ENCODE measurements around the gene SYT15. TPM values are rescaled to one million over a fixed set of nuclear protein-coding genes. Genes with fewer than 3 reads are reported as not detected.
A peak's percentile ranks its signal among the peaks of the same experiment; 100 is the strongest.
"Not testable (repeated sequence)": the region's sequence is repeated elsewhere in the genome, so short reads cannot be mapped to it uniquely, and the experiment has no call there.

Gene SYT15
- total RNA-seq, 4 donors from 2014 or later: 0.32 to 0.80 (median 0.39) TPM

GRCh38 chr10:46560381-46560780 is 18.5 kb upstream of the SYT15 start:
- no peak overlapping the region for H3K27ac ChIP-seq
- no peaks in the 10 kb centered on the region for H3K9me3 ChIP-seq
- peaks cover 43% of the 10 kb centered on the region for H3K27me3 ChIP-seq
- intact Hi-C loops (cut with DNase I; ENCODE audit: low total_unique reads) (no loop called here), in situ Hi-C loops (cut with MboI; ENCODE audit: low pct_ligation_motif_present in 1 of 4, low pct_unique_long_range_greater_than_20kb in 1 of 4, low sequenced_read_pairs in 3 of 4) (no loop called here)
- 76 to 82% methylated on average over 5 of the region's 5 CpGs for WGBS, 2 donors (ENCODE audit: low coverage in 1 of 2)
- no peaks in the 10 kb centered on the region for H3K36me3 ChIP-seq
- H3K4me3 ChIP-seq: no peak overlapping the region
- TF ChIP-seq POLR2AphosphoS5 (IDR thresholded peaks at IDR 0.05) (no peak), CTCF (IDR thresholded peaks at IDR 0.05) (no peak), EP300 (IDR thresholded peaks at IDR 0.05; ENCODE audit: low read depth) (no peak), POLR2A (IDR thresholded peaks at IDR 0.05) (no peak)
- H3K4me1 ChIP-seq: peaks cover 3 to 21% (median 14%) of the 10 kb centered on the region in 4 donors
- peak; percentile 6 for DNase-seq

- intact Hi-C loops (cut with DNase I; ENCODE audit: low total_unique reads): no loop called here
- TF ChIP-seq POLR2A (IDR thresholded peaks at IDR 0.05): no peak
- Histone ChIP-seq H3K4me1 (peaks cover 3 to 17% (median 12%) of the 10 kb centered on the region in 4 donors), H3K27ac (no peak overlapping the region), H3K4me3 (no peak overlapping the region), H3K9me3 (no peaks in the 10 kb centered on the region), H3K27me3 (peaks cover 37% of the 10 kb centered on the region), H3K36me3 (no peaks in the 10 kb centered on the region)
- no peak for DNase-seq
- in situ Hi-C loops (cut with MboI; ENCODE audit: low pct_ligation_motif_present in 1 of 4, low pct_unique_long_range_greater_than_20kb in 1 of 4, low sequenced_read_pairs in 3 of 4): no loop called here
- 43 to 91% methylated on average over 1 of the region's 1 CpG for WGBS, 2 donors (ENCODE audit: low coverage in 1 of 2)
Measured at GRCh38 chr10:46560952-46561351, 18.0 kb upstream of the SYT15 start.

- intact Hi-C loops (cut with DNase I; ENCODE audit: low total_unique reads); in situ Hi-C loops (cut with MboI; ENCODE audit: low pct_ligation_motif_present in 1 of 4, low pct_unique_long_range_greater_than_20kb in 1 of 4, low sequenced_read_pairs in 3 of 4): not testable (repeated sequence)
- WGBS, 2 donors (ENCODE audit: low coverage in 1 of 2): 0 to 6% methylated on average over 3 to 4 of the region's 6 CpGs
Measured at GRCh38 chr10:46565591-46566332, 13.2 kb upstream of the SYT15 start.

GRCh38 chr10:46567151-46567550 is 11.8 kb upstream of the SYT15 start:
- H3K36me3 ChIP-seq; H3K4me3 ChIP-seq; H3K27me3 ChIP-seq; in situ Hi-C loops (cut with MboI; ENCODE audit: low pct_ligation_motif_present in 1 of 4, low pct_unique_long_range_greater_than_20kb in 1 of 4, low sequenced_read_pairs in 3 of 4); H3K27ac ChIP-seq; H3K4me1 ChIP-seq; H3K9me3 ChIP-seq; intact Hi-C loops (cut with DNase I; ENCODE audit: low total_unique reads); DNase-seq: not testable (repeated sequence)
- WGBS, 2 donors (ENCODE audit: low coverage in 1 of 2): 100% methylated on average over 2 of the region's 9 CpGs; no CpG with 5 or more reads in 1 of the 2 donors

More at GRCh38 chr10:46565591-46566332, 13.2 kb upstream of the SYT15 start:
- not testable (repeated sequence) for H3K9me3 ChIP-seq, H3K4me3 ChIP-seq, H3K36me3 ChIP-seq, H3K27ac ChIP-seq, H3K4me1 ChIP-seq, H3K27me3 ChIP-seq
- DNase-seq: peak; percentile 75
- peak; percentile 50 to 87 (median 65) for TF ChIP-seq CTCF (IDR thresholded peaks at IDR 0.05)

GRCh38 chr10:46570655-46571054 is 8.3 kb upstream of the SYT15 start:
- H3K4me3 ChIP-seq; in situ Hi-C loops (cut with MboI; ENCODE audit: low pct_ligation_motif_present in 1 of 4, low pct_unique_long_range_greater_than_20kb in 1 of 4, low sequenced_read_pairs in 3 of 4); H3K9me3 ChIP-seq; H3K36me3 ChIP-seq; DNase-seq; H3K4me1 ChIP-seq; intact Hi-C loops (cut with DNase I; ENCODE audit: low total_unique reads); H3K27me3 ChIP-seq; H3K27ac ChIP-seq: not testable (repeated sequence)
- no CpG with 5 or more reads among the region's 2 CpGs for WGBS, 2 donors (ENCODE audit: low coverage in 1 of 2)

GRCh38 chr10:46572765-46573164 is 6.2 kb upstream of the SYT15 start:
- H3K4me1 ChIP-seq; H3K4me3 ChIP-seq; DNase-seq; H3K9me3 ChIP-seq; H3K27ac ChIP-seq; intact Hi-C loops (cut with DNase I; ENCODE audit: low total_unique reads); in situ Hi-C loops (cut with MboI; ENCODE audit: low pct_ligation_motif_present in 1 of 4, low pct_unique_long_range_greater_than_20kb in 1 of 4, low sequenced_read_pairs in 3 of 4); H3K27me3 ChIP-seq; H3K36me3 ChIP-seq: not testable (repeated sequence)
- no CpG with 5 or more reads among the region's 4 CpGs for WGBS, 2 donors (ENCODE audit: low coverage in 1 of 2)

- intact Hi-C loops (cut with DNase I; ENCODE audit: low total_unique reads); H3K4me1 ChIP-seq; H3K36me3 ChIP-seq; DNase-seq; H3K27ac ChIP-seq; H3K4me3 ChIP-seq; H3K27me3 ChIP-seq; in situ Hi-C loops (cut with MboI; ENCODE audit: low pct_ligation_motif_present in 1 of 4, low pct_unique_long_range_greater_than_20kb in 1 of 4, low sequenced_read_pairs in 3 of 4); H3K9me3 ChIP-seq: not testable (repeated sequence)
- 53% methylated on average over 4 of the region's 5 CpGs; no CpG with 5 or more reads in 1 of the 2 donors for WGBS, 2 donors (ENCODE audit: low coverage in 1 of 2)
Measured at GRCh38 chr10:46573314-46573713, 5.6 kb upstream of the SYT15 start.

- H3K36me3 ChIP-seq; DNase-seq; H3K27me3 ChIP-seq; H3K27ac ChIP-seq; in situ Hi-C loops (cut with MboI; ENCODE audit: low pct_ligation_motif_present in 1 of 4, low pct_unique_long_range_greater_than_20kb in 1 of 4, low sequenced_read_pairs in 3 of 4); intact Hi-C loops (cut with DNase I; ENCODE audit: low total_unique reads); H3K9me3 ChIP-seq; H3K4me3 ChIP-seq; H3K4me1 ChIP-seq: not testable (repeated sequence)
- WGBS, 2 donors (ENCODE audit: low coverage in 1 of 2): 62% methylated on average over 2 of the region's 4 CpGs; no CpG with 5 or more reads in 1 of the 2 donors
Measured at GRCh38 chr10:46573884-46574283, 5.0 kb upstream of the SYT15 start.
